GM12872 (cell line): ENCODE results near the gene IGF1R.

Experiments
- CTCF ChIP-seq: IDR thresholded peaks from 3 replicates; pipeline ENCODE4 v1.5.1; 2011; ENCODE audit warnings: low read depth, mild to moderate bottlenecking, low read length, moderate library complexity; ENCODE audit not compliant: insufficient read depth

IGF1R gene

DNA sequence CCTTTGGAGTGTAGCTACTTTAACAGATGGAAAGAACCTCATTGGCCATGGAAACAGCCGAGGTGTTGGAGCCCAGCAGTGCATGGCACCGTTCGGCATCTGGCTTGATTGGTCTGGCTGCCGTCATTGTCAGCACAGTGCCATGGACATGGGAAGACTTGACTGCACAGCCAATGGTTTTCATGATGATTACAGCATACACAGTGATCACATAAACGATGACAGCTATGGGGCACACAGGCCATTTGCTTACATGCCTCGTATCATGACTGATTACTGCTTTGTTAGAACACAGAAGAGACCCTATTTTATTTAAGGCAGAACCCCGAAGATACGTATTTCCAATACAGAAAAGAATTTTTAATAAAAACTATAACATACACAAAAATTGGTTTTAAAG, 315.1 kb downstream of the IGF1R start:
- no peak for TF ChIP-seq CTCF

- TF ChIP-seq CTCF = no peak
Observed at GRCh38 chr15:98964466-98965133, 316.3 kb downstream of the IGF1R start.

DNA sequence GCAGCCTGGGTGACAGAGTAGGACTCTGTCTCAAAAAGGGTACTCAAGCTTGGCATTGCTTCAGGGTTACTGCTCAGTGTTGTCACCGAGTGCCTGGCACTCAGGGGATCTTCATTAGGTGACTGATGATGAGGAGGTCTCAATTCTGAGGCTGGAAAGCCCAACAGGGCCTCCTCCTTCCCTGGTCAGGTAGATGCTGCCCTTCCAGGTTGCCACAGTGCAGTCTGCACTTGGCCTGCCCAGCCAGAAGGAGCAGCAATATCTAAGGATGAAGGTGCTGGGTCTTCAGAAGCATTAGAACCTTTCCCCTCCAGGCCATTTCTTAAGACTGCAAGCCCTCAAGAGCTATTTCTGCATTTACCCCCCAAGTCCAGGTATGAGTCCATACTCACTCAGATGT, 317.3 kb downstream of the IGF1R start:
- TF ChIP-seq CTCF = no peak

- TF ChIP-seq CTCF = no peak
Observed at GRCh38 chr15:98966091-98966787, 317.9 kb downstream of the IGF1R start.

GRCh38 chr15:98967096-98967495, 318.8 kb downstream of the IGF1R start:
- TF ChIP-seq CTCF = no peak

DNA sequence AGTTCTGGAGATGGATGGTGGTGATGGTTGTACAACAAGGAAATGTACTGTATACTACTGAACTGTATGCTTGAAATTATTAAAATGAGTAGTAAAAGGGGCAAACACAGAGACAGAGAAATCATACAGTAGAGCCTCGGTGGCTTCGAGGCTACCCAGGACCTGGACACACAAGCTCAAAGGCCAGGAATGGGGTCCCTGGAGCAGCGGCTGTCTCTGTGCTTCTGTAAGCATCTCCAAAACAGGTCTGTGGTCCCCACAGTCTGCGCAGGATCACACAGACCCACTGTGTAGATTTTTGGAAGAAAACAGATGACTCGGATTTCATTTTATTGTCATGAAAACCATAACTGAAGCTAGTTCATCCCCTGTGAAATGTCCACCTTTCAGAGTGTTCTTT, 319.6 kb downstream of the IGF1R start:
- no peak for TF ChIP-seq CTCF

DNA sequence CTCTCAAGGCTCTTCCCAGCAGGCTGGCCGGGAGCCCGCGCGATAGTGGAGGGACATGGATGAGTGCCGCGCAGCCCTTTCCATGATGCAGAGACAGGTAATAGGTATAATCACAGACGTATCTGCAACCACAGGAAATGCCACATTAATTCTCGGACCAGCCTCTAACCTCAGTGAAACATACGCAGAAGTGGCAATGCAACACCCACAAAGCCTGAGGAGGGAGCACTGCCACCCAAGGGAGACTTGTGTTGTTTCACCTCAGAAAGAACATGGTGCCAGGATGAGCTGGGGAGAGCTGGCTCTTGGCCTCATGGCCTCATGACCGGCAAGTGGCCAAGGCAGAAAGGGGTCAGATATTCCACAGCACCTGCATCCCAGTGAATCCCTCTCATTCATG, 320.2 kb downstream of the IGF1R start:
- TF ChIP-seq CTCF = no peak
